Activated CD4-positive, alpha-beta T cell treated with anti-CD3 and anti-CD28 coated beads for 48 hours (primary cell): Measurements from ENCODE around the gene RNPEPL1.

Experiments used
- DNase-seq: peaks from one replicate; pipeline ENCODE4 v3.0.0-alpha.2; 2020

The RNPEPL1 gene

DNA sequence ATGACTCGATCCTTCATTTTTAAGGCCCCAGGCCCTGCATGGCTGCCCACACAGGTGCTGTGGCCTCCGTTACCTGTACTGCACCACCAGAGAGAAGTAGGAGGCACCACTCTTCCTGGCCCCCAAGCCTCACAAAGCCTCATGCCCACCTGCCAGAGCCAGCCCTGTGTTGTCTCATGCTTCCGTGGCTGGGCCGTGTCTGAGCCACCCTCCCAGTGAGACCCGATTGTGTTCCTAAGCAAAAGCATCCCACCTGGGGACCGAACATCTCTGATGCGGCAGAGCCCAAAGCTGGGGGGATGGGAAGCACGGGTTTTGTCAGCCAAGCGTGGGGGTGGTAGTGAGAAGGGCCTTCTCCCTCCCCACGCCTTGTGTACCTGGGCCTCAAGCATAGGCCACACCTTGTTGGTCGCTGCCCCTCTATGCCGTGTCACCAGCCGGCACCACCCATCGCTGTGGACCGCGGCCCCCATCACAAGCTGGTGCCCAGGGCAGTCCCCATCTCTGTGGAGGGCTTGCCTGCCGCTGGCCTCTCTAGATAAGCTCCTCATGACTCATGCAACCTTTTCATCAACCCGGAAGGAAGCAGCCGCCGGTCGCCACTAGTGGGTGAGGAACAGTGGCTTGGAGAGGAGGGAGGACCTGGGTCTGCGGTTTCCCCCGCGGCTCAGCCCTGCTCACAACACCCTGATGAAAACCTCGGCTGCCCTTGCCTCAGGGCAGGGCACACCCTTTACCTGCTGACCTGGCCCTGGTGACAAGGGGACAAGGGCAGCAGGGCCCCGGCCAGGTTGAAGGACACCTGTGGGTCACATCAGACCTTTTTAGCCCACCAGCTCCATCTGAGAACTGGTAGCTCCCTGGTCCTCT is 2.7 kb upstream of the RNPEPL1 start:
- DNase-seq, result peak; percentile 92

DNA sequence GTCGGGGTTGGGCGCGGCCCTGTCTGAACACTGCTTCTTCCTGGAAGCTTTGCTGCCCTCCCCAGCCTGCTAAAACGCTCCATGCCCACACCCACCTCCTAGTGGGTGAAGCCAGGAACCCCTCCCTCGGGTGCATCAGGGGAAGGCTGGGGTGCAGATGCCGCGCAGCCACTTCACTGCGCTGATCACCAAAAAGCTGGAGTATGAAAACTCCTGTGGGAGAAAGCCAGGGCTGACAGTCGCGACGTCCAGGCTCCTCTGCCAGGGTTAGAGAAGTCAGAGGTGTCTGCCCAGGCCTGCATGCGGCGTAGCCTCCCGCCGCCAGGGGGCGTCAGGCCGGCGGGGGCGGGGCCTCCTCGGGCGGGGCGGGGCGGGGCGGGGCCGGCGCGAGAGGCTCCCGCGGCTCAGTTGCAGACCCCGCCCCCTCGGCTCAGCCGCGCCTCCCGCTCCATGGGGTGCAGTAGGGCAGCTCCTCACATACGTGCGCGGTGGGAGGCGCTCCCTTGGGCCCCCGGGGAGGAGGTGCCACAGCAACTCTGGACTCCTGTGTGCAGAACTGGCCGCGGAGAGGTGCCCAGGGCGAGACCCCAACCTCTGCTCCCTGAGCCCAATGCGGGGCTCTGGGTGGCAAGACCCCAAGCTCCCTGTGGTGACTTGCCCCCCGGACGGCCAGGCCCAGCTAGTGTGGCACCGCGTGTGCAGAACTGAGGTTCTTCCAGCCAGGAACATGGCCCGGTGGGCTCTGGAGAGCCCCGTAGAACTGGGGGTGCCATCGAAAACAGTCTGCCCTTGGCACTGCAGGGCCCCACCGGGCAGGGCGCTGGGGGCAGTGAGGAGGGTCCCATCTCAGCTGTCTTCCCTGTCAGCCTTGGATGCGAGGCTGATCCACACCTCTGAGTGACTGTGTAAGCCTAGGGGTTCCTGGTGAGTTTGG is 1.8 kb upstream of the RNPEPL1 start:
- DNase-seq, result peak; percentile 97

DNA sequence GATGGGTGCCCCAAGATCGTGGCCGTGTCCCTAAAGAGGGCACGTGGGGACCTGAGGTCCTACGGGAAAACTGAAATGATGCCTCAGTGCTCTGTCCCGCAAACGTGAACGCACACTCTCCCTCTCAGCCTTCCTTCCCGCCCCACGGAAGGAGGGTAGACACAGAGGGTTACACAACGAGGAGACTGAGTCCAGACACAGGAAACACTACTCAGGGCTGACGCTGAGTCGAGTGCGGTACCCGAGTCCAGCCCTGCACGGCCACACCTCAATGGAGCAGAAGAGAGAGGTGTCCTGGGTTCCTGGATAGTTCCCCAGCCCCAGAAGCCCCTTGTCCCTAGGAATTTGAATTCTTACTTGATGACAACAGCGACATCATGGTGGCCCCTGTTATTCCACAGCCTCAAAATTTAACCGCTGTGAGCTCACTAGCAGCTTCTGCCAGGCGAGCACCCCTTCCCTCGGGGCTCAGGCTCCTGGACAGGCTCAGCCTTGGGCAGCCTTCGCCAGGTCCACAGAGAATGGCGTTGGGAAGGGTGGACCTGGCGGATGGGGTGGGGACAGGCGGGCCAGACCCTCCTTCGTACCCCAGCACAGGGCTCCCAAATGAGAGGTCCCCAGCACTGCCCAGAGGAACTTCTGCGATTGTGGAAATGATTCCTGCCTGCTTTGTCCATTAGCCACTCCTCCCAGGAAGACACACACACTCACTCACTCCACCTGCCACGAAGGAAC is 980 bp upstream of the RNPEPL1 start:
- peak; percentile 46 for DNase-seq

DNA sequence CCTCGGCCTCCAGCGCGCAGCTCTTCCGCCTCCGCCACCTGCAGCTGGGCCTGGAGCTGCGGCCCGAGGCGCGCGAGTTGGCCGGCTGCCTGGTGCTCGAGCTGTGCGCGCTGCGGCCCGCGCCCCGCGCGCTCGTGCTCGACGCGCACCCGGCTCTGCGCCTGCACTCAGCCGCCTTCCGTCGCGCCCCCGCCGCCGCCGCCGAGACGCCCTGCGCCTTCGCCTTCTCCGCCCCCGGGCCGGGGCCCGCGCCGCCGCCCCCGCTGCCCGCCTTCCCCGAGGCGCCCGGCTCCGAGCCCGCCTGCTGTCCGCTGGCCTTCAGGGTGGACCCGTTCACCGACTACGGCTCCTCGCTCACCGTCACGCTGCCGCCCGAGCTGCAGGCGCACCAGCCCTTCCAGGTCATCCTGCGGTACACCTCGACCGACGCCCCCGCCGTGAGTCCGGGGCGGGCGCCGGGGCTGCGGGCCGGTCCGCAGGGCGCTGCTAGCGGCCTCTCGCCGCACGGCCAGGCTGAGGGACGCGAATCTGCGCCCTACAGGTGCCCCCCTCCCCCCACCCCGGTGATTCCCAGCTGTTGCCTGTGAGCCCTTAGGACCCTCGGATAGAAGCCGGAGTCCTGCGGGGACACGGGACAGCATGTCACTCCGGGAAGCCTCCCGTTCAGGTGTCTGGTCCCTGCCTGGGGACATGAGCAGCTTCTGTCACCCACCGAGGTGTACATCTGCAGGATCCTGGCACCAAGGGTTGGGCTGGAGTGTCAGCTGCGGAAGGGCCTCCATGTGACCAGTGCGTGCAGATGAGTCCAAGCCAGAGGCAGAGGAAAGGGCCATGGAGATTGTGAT is 616 bp downstream of the RNPEPL1 start:
- DNase-seq, result peak; percentile 43

DNA sequence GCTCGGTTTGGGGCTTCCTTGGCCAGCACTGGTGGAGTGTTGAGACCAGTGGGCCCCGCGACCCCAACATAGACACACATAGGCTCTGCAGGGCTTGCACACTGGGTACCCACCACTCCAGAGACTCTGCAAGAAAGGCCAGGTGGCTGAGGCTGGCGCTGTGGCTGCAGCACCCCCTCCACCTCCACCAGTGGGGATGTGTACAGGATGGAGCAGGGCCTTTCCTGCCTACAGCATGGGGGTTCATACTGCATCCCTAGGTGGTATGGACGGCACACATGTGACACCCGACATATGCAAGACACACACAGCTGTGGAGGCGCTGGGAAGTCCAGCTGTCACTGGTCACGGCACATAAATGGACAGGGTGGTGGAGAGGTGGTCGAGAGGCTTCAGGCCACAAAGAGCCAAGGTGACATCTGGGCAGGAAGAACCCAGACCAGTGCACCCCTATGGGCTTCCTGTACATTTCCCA is 1.3 kb downstream of the RNPEPL1 start:
- no peak for DNase-seq

DNA sequence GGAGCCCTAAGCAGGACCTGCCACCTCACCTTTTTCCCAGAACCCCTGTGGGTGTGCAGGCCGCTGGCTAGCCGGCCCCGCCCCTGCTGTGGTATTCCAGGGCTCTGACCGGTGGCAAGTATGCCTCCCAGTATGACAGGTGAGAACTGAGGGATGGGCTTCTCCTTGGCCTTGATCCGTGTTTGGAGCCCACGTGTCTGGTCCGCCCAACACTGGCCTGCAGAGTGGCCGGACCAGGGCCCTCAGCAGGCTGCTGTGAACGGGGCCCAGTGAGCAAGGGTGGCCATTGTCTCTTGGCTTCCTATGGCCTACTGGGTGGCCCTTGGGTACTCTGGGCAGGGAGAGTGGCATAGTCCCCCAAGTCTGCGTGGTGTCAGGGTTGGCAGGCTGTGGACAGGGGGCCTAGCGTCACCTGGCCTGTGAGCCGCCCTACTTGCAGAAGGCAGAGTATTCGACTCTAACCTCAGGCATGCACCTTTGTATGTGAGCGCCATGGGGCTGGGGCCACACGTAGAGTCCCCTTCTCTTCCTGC is 1.8 kb downstream of the RNPEPL1 start:
- DNase-seq, result no peak

DNA sequence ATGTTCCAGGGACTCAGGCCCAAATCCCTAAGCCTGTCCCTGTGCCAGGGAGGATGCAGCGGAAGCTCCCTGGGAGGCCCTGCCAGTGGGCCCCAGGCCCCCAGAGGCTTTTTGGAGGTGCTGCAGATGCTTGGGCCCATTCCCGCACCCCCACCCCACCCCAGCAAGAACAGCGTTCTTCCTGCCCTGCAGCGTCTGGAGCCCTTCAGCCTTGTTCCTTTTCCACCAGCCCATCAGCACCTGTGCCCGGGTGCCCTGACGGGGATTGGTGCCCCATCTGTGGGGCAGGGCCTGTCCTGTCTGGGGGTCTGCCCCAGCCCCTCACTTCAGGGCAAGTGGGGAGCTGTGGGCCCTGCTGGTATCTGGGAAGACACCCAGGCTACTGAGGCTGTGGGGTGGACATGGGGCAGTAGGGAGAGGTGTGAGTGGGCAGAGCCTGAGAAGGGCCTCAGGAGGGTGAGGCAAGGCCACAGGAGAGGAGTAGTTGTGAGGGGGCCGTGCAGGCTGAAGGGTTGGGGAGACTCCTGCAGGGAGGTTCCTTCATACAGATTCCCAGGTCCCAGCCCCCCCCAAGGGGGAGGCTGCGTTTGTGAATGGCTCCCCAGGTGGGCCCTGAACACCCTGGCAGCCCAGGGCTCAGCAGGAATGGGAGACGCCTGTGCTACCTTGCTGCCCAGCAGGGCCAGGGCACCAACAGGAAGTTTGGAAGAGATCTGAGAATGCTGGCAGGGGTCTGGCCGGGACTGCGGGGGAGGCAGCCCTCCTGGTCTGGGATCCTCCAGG is 2.4 kb downstream of the RNPEPL1 start:
- no peak for DNase-seq

DNA sequence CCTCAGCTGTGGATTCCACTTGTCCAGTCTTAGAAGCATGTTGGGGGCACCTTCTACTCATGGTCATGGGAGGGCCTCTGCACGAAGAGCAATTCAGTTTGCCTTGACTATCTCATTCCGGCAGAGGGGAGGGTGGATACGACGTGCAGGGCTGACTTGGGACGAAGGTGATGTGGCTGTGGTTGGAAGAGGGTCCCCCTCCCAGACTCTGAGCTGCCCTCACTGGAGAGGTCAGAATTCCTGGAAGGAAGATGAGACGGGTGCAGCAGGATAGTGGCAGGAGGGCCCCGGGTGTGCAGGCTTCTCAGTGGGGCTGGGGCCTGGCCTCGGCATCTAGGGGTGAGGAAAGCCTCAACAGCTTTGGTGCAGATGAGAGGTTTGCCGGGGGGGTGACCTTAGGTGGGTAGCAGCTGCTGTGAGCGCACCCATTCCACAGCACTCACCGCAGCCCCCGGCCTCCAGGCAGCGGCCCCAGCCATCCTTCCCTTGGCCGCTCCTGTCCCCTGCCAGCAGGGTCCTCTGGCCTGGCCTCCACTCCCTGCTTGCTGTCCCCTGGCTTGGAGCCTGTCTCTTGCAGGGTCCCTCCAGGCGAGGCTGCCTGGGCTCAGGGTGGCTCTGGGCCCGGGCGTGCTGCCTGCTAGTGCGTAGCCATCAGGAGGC is 3.2 kb downstream of the RNPEPL1 start:
- no peak for DNase-seq

DNA sequence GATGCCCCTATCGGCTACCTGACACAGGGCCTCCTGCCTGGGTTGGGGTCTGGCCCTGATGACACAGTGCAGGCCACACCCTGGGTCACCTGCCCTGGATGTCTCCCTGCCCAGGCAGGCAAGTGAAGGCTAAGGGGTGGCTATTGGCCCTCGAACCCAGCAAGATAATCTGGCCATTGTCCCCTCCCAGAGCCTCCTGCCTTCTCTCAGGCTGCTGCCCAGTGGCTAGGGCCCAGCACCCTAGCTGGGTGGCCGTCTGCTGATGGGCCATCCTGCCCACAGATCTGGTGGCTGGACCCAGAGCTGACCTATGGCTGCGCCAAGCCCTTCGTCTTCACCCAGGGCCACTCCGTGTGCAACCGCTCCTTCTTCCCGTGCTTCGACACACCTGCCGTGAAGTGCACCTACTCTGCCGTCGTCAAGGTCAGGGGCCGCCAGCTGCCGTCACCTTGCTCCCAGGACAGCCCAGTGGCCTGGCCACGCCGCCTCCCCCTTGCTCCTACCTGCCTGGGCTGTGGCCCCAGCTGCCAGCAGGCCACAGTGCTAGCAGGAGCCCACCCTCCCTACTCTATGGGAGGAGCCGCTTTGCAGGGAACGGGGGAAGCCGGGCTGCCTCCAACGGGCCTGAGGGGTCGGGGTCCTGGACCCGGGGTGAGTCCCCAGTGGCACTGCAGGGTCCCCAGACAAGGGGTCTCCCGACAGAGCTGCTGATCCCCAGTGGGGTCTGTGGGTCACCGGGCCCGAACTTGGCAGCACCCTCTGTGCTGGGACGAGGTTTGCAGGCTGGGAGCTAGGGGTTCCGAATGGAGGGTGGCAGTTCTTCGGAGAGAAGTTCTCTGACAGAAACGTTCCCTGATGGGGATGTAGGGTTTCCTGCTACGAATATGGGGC is 4.1 kb downstream of the RNPEPL1 start:
- no peak for DNase-seq

DNA sequence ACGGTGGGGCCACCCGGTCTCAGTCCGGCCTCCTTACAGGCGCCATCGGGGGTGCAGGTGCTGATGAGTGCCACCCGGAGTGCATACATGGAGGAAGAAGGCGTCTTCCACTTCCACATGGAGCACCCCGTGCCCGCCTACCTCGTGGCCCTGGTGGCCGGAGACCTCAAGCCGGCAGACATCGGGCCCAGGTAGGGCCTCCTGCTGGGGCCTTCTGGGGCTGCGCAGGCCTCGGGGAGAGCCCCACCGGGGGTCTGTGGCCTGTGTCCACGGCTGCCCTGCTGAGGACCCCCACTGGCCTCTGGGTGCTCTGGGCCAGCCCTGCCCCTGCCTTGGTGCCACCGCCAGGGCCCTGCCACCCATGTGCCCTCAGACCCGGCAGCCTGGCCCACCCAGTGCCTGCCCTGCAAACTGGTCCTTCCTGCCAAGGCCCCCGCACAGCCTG is 4.8 kb downstream of the RNPEPL1 start:
- no peak for DNase-seq

DNA sequence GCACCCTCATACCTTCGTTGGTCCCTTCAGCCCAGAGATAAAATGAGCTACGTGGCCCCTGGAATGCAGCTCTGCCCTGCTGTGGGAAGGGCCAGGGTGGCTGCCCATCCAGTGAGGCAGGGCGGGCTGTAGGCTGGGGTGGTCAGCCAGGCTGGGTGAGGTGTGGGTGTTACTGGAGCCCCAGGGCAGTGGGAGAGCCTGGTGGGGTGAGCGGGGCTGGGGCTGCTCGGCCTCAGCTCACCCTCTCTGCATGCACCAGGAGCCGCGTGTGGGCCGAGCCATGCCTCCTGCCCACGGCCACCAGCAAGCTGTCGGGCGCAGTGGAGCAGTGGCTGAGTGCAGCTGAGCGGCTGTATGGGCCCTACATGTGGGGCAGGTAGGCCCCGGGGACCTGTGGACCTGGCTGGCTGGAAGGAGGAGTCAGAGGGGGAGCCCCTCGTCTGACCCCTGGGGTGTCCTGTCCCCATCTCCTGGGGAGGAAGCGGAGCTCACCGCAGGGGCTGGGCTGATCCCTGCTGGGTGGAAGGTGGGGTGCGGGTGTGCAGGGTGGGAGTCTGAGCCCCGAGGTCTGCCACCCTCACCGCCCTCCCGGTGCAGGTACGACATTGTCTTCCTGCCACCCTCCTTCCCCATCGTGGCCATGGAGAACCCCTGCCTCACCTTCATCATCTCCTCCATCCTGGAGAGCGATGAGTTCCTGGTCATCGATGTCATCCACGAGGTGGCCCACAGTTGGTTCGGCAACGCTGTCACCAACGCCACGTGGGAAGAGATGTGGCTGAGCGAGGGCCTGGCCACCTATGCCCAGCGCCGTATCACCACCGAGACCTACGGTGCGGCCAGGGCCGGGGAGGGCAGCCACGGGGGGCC is 5.5 kb downstream of the RNPEPL1 start:
- DNase-seq, result no peak

DNA sequence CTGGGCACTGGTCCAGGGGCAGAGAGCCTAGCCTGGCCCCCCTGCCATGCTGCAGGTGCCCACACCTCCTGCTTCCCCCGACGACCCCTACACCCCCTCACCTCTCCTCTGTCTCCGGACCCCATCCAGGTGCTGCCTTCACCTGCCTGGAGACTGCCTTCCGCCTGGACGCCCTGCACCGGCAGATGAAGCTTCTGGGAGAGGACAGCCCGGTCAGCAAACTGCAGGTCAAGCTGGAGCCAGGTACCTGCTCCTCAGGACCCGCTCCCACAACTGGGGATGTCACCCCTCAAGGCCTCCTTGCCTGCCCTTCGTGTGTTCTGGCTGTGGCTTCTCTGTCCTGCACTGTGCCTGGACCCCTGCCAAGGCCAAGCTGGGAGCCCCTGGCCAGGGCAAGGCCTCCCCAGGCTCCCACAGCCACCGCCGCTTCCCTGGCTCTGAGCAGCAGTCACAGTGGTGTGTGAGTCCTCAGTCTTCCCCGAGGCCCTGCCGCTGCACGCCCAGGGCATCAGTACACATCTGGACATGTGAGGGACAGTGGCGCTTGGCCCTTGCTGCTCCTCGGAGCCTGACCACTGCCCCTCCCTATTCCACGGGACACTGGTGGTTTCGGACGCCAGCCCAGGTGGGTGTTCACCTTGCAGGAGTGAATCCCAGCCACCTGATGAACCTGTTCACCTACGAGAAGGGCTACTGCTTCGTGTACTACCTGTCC is 6.3 kb downstream of the RNPEPL1 start:
- no peak for DNase-seq

DNA sequence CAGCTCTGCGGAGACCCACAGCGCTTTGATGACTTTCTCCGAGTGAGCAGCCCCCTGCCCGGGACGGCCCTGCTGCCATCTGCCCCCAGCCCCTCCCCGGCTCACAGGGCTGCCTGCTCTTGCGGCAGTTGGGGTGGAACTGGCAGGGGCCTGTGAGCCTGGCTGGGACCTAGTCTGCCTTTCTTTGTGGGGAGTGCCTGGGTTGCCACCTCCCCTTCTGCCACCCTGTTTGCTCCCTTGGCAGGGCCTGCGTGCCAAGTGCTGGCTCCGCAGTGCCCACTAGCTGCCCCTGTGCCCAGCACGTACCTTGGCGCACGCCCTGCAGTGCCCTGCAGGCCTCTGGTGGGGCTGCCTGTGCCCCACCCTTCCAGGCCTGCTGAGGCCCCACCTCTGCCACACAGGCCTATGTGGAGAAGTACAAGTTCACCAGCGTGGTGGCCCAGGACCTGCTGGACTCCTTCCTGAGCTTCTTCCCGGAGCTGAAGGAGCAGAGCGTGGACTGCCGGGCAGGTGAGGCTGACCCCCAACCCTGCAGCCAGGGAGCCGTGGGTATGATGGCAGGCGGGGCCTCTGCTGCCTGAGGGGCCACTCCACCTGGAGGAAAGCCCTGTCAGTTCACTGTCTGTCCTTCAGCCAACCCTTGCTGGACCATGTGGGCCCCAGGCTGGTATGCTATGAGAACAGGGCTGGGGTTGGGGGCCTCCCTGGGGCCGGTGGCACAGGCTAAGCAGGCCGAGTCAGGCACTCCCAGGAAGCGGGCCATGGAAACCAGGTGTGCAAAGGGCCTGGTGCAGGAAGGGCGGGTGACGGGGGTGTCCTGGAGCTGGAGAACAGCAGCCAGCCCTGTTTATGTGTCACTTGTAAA is 7.0 kb downstream of the RNPEPL1 start:
- DNase-seq, result no peak

DNA sequence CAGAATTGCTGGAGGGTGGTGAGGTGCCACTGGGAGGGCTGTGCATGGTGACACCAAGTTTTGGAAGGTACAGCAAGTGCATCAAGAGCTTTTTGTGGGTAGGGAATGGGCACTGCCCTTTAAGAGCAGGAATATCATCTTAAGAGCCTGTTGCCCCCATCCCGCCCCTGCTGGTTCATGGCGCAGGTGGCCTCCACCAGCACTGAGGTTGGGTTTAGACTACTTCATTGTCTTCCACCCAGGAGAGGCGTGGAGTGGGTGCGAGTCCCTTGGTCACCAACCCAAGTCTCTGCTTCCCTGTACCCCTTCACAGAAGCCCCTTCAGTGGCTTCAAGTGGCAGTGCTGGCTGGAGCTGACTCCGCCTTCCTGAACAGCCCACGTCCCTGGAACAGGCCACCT is 7.8 kb downstream of the RNPEPL1 start:
- no peak for DNase-seq

DNA sequence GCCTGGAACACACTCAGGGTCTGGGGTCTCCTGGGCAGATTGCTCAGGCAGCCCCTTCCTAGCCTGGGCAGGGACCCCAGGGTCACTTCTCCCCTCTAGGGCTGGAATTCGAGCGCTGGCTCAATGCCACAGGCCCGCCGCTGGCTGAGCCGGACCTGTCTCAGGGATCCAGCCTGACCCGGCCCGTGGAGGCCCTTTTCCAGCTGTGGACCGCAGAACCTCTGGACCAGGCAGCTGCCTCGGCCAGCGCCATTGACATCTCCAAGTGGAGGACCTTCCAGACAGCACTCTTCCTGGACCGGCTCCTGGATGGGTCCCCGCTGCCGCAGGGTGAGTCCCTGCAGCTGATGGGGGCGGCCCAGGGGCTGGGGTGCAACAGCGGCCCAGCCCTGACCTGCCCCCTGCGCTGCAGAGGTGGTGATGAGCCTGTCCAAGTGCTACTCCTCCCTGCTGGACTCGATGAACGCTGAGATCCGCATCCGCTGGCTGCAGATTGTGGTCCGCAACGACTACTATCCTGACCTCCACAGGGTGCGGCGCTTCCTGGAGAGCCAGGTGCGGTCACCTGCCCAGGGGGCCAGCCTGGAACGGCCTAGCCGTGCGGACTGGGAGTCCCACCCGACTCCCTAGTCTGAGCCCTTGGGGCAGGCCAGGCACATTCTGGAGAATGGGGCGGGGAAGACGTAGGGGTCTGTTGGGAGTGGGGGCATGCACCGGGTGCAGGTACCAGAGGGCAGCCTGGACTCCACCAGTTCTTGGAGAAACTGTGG is 8.3 kb downstream of the RNPEPL1 start:
- no peak for DNase-seq
